Gastrocnemius medialis (tissue), 4 donors: ENCODE results near the gene SMIM13.

ENCODE experiments used
- POLR2A ChIP-seq, 2 donors: fragments of 450-650 bp; IDR thresholded peaks; one replicate each; pipeline ENCODE4 v1.6.1; 2017; ENCODE audit warnings: antibody characterized with exemption in 2 of 2, mild to moderate bottlenecking in 2 of 2, moderate library complexity in 2 of 2
- TF ChIP-seq, protein P1 (sequence below), 5 experiments: fragments of 450-650 bp in 3 of 5; fragments of 200-600 bp in 2 of 5; sonication (generic) in 2 of 5; IDR thresholded peaks in 4 of 5; conservative IDR thresholded peaks in 1 of 5; 1 replicate in 4 of 5; 2 replicates in 1 of 5; pipeline ENCODE4 v1.5.1; 2016 to 2019; ENCODE audit warnings: antibody characterized with exemption in 5 of 5, mild to moderate bottlenecking in 3 of 5, moderate library complexity in 3 of 5

DNA sequence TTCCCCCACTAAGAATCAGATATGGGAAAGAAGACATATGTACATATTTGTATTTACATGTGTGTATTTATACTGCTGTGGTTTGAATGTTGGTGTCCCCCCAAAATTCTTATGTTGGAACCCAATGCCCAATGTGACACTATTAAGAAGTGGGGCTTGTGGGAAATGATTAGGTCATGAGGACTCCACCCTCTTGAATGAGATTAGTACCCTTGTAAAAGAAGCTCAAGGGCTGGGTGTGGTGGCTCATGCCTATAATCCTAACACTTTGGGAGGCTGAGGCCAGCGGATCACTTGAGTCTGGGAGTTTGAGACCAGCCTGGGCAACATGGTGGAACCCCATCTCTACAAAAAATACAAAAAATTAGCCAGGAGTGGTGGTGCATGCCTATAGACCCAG is 3.9 kb upstream of the SMIM13 start:
- TF ChIP-seq, protein P1, sequence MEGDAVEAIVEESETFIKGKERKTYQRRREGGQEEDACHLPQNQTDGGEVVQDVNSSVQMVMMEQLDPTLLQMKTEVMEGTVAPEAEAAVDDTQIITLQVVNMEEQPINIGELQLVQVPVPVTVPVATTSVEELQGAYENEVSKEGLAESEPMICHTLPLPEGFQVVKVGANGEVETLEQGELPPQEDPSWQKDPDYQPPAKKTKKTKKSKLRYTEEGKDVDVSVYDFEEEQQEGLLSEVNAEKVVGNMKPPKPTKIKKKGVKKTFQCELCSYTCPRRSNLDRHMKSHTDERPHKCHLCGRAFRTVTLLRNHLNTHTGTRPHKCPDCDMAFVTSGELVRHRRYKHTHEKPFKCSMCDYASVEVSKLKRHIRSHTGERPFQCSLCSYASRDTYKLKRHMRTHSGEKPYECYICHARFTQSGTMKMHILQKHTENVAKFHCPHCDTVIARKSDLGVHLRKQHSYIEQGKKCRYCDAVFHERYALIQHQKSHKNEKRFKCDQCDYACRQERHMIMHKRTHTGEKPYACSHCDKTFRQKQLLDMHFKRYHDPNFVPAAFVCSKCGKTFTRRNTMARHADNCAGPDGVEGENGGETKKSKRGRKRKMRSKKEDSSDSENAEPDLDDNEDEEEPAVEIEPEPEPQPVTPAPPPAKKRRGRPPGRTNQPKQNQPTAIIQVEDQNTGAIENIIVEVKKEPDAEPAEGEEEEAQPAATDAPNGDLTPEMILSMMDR (IDR thresholded peaks at IDR 0.05 in 4 of 5, conservative IDR thresholded peaks at IDR 0.05 in 1 of 5) = no peak
- TF ChIP-seq POLR2A (IDR thresholded peaks at IDR 0.05) = no peak
